HepG2 (cell line): ENCODE results near the gene ATP2B3. TPM values are rescaled to one million over a fixed set of nuclear protein-coding genes. Genes with fewer than 3 reads are reported as not detected.

Source experiments
- ATAC-seq: fragments of 200-7000 bp; cut with Tn5 transposase; 3 replicates; pipeline ENCODE4 v1.9.1; 2020; ENCODE audit warnings: mild to moderate bottlenecking, moderate library complexity
- BruUV-seq: library from RNA; stranded (reverse); fragments of 400-500 nt; replicated peaks from 2 replicates; lab custom pipeline; 2021; lab: Mats Ljungman, UMichigan
- CTCF ChIA-PET: fragments of 300-600 bp; formaldehyde crosslinking; extraction: SDS; loops from one replicate; lab custom pipeline; 2021; ENCODE audit warnings: low total read pairs, inconsistent platforms, low intra/inter-chr PET ratio; lab: Yijun Ruan, JAX
- POLR2A ChIA-PET: fragments of 350-600 bp; sonication (Branson Sonifier 250); formaldehyde crosslinking; loops from one replicate; lab custom pipeline; 2020; ENCODE audit warnings: antibody characterized with exemption, inconsistent platforms; lab: Yijun Ruan, JAX
- DNase-seq: peaks from one replicate; pipeline ENCODE4 v3.0.0-alpha.2; 2015; ENCODE audit warnings: low spot score
- FAIRE-seq: peaks from 3 replicates; lab custom pipeline; 2011; peaks lifted over from hg19 to GRCh38; lab: Jason Lieb, UNC
- H2AFZ ChIP-seq: one replicate; pipeline ENCODE4 v1.6.1; 2011; ENCODE audit warnings: low read length, inconsistent platforms
- H3K27ac ChIP-seq: fragments of 300-600 bp; 3 replicates; pipeline ENCODE4 v1.8.0; 2011; ENCODE audit warnings: mixed run types, mild to moderate bottlenecking, mixed read lengths, low read length, inconsistent platforms; ENCODE audit not compliant: insufficient read depth; ENCODE audit errors: extremely low read length
- H3K27me3 ChIP-seq, 2 experiments: fragments of 200-600 bp in 1 of 2; 2 replicates in 1 of 2; 3 replicates in 1 of 2; pipeline versions ENCODE4 v1.6.0 to v1.8.0; 2011; ENCODE audit warnings: low read length in 2 of 2, mild to moderate bottlenecking in 2 of 2, moderate library complexity in 2 of 2, inconsistent platforms in 1 of 2; ENCODE audit not compliant: insufficient read depth in 2 of 2, control insufficient read depth in 1 of 2
- H3K36me3 ChIP-seq, 2 experiments: fragments of 200-600 bp in 1 of 2; replicated peaks in 1 of 2; 2 replicates in 1 of 2; 3 replicates in 1 of 2; pipeline versions ENCODE4 v1.5.1 to v1.8.0; 2011; ENCODE audit warnings: low read length in 2 of 2, inconsistent platforms in 1 of 2; ENCODE audit not compliant: insufficient read depth in 2 of 2, control insufficient read depth in 1 of 2
- H3K4me1 ChIP-seq: 2 replicates; pipeline ENCODE4 v1.5.1; 2012; ENCODE audit warnings: low read length, inconsistent platforms; ENCODE audit not compliant: insufficient read depth
- H3K4me2 ChIP-seq: 2 replicates; pipeline ENCODE4 v1.6.0; 2011; ENCODE audit warnings: low read depth, low read length, inconsistent platforms
- H3K4me3 ChIP-seq, 3 experiments: fragments of 200-600 bp in 1 of 3; sonication (generic), shearing (Covaris generic) in 1 of 3; replicated peaks in 1 of 3; 2 replicates each; pipeline ENCODE4 v1.5.1; 2011 to 2016; ENCODE audit warnings: low read length in 3 of 3, inconsistent platforms in 2 of 3, low read depth in 2 of 3, mild to moderate bottlenecking in 2 of 3, control low read depth in 1 of 3, mixed read lengths in 1 of 3; ENCODE audit not compliant: insufficient read depth in 1 of 3
- H3K79me2 ChIP-seq: one replicate; pipeline ENCODE4 v1.6.1; 2011; ENCODE audit warnings: low read length, inconsistent platforms; ENCODE audit not compliant: insufficient read depth
- H3K9ac ChIP-seq: 2 replicates; pipeline ENCODE4 v1.6.0; 2011; ENCODE audit warnings: mild to moderate bottlenecking, low read depth, low read length, inconsistent platforms; ENCODE audit not compliant: insufficient read depth
- H3K9me3 ChIP-seq: 2 replicates; pipeline ENCODE4 v1.5.1; 2012; ENCODE audit warnings: mild to moderate bottlenecking, low read length
- H4K20me1 ChIP-seq: 2 replicates; pipeline ENCODE4 v1.6.0; 2011; ENCODE audit warnings: inconsistent platforms, mild to moderate bottlenecking, low read length, moderate library complexity; ENCODE audit not compliant: insufficient read depth
- ARID5B ChIP-seq: IDR thresholded peaks from 2 replicates; pipeline ENCODE4 v1.4.0; 2020; ENCODE audit warnings: mild to moderate bottlenecking, missing genetic modification reagents
- CC2D1A ChIP-seq: sonication (generic); formaldehyde crosslinking; IDR thresholded peaks from 2 replicates; pipeline ENCODE4 v1.8.1; 2023; ENCODE audit warnings: mild to moderate bottlenecking, missing genetic modification reagents
- CTCF ChIP-seq: sonication (generic); formaldehyde crosslinking; IDR thresholded peaks from 2 replicates; pipeline ENCODE4 v1.5.0; 2020; ENCODE audit warnings: mild to moderate bottlenecking, missing genetic modification reagents, moderate library complexity
- HOXD1 ChIP-seq: sonication (generic); formaldehyde crosslinking; IDR thresholded peaks from 2 replicates; pipeline ENCODE4 v1.5.0; 2020; ENCODE audit warnings: missing genetic modification reagents
- IRF1 ChIP-seq: sonication (generic); formaldehyde crosslinking; IDR thresholded peaks from 2 replicates; pipeline ENCODE4 v1.4.0; 2020; ENCODE audit warnings: low read depth, mild to moderate bottlenecking, missing genetic modification reagents
- MAF1 ChIP-seq: sonication (generic); formaldehyde crosslinking; IDR thresholded peaks from 2 replicates; pipeline ENCODE4 v1.5.0; 2020; ENCODE audit warnings: missing genetic modification reagents, borderline replicate concordance
- ZBTB7B ChIP-seq: sonication (generic); formaldehyde crosslinking; IDR thresholded peaks from 2 replicates; pipeline ENCODE4 v1.4.0; 2020; ENCODE audit warnings: missing genetic modification reagents
- ZC3H13 ChIP-seq: sonication (generic); formaldehyde crosslinking; IDR thresholded peaks from 2 replicates; pipeline ENCODE4 v1.8.1; 2023; ENCODE audit warnings: mild to moderate bottlenecking, missing genetic modification reagents, moderate library complexity
- WGBS: methylation state at CpG from one replicate; pipeline ENCODE4 v1.1.6; 2017; ENCODE audit warnings: low lambda C conversion rate; 5-methylcytosine and 5-hydroxymethylcytosine counted together
- in situ Hi-C: cut with HindIII; loops from 2 replicates; pipeline ENCODE4 v1.10.0; 2017; ENCODE audit warnings: low pct_unique_long_range_greater_than_20kb; ENCODE audit not compliant: extremely low pct_ligation_motif_present
- intact Hi-C: fragments of 100-400 bp; cut with micrococcal nuclease; formaldehyde crosslinking; loops from one replicate; pipeline ENCODE4 v1.10.0; 2022; ENCODE audit not compliant: unreplicated experiment
- polyA plus RNA-seq, 8 experiments: library from polyadenylated mRNA; depleted of rRNA in 3 of 8; stranded (reverse) in 7 of 8; unstranded in 1 of 8; fragments of >200 nt; fragmentation: Illumina TruSeq in 4 of 8; extraction: Trizol in 4 of 8; gene quantifications; 2 replicates each; pipeline versions ENCODE4 v1.2.1 to v1.2.3, GENCODE V29; 2011 to 2016; ENCODE audit warnings: low read depth in 4 of 8, missing spikeins in 1 of 8, mixed read lengths in 1 of 8; ENCODE audit not compliant: insufficient read depth in 1 of 8
- total RNA-seq, 5 experiments: library from RNA; depleted of rRNA; stranded (reverse); fragments of >200 nt; fragmentation: Illumina TruSeq; extraction: Trizol; gene quantifications; 2 replicates each; pipeline ENCODE4 v1.2.3, GENCODE V29; 2016; ENCODE audit warnings: low read depth in 1 of 5

The ATP2B3 gene
- total and polyA plus RNA-seq, 2 of the 13 experiments (the other 11 are each of a cell fraction or from before 2014, with no cell fraction given) = not detected

- TF ChIP-seq ARID5B (CRISPR knock-in tag) (no peak), CTCF (CRISPR knock-in tag) (no peak)
Measured at GRCh38 chrX:153592091-153592833, 74.8 kb downstream of the ATP2B3 start (continued).

- H3K4me2 ChIP-seq = no peak overlapping the region
- H2AFZ ChIP-seq = no peak overlapping the region
- POLR2A ChIA-PET = no interaction called here
- H3K27me3 ChIP-seq = no peaks in the 10 kb centered on the region
- no peak overlapping the region for H3K27ac ChIP-seq
- CTCF ChIA-PET = no interaction called here
- H3K79me2 ChIP-seq = peaks cover 6% of the 10 kb centered on the region
- no peak for FAIRE-seq
- in situ Hi-C loops (no loop called here), intact Hi-C loops (no loop called here)
- no peak overlapping the region for H3K9ac ChIP-seq
- no peak for DNase-seq
- no peak for ATAC-seq
- BruUV-seq = no TSS peak
- no peak overlapping the region for H3K4me3 ChIP-seq
- H3K4me1 ChIP-seq = peaks cover 16% of the 10 kb centered on the region
- 98% methylated on average over 10 of the region's 12 CpGs for WGBS
- peaks cover 3 to 7% of the 10 kb centered on the region in 2 experiments; a peak in 3 of 5 replicates for H3K36me3 ChIP-seq
- H4K20me1 ChIP-seq = no peaks in the 10 kb centered on the region
- TF ChIP-seq ZBTB7B (CRISPR knock-in tag) (no peak), CC2D1A (no peak), ZC3H13 (CRISPR knock-in tag) (no peak), MAF1 (CRISPR knock-in tag) (no peak), HOXD1 (CRISPR knock-in tag) (no peak), IRF1 (CRISPR knock-in tag) (no peak)
- TF ChIP-seq, all 625 proteins: peak for 0
- H3K9me3 ChIP-seq = no peaks in the 10 kb centered on the region
Measured at GRCh38 chrX:153592966-153593688, 75.7 kb downstream of the ATP2B3 start.
